ENCODE measurements around the gene AOAH.

Gene AOAH

GRCh38 chr7:36602934-36603887 is 121.1 kb downstream of the AOAH start:
- H3K9ac ChIP-seq (ENCODE audit: low read length), result no peak overlapping the region
- no peaks in the 10 kb centered on the region for H3K27me3 ChIP-seq (ENCODE audit: control insufficient read depth, insufficient read depth, low read length)
- no peak overlapping the region for H3K27ac ChIP-seq (ENCODE audit: low read length)
- H3K36me3 ChIP-seq (ENCODE audit: control insufficient read depth, low read depth, low read length), result no peaks in the 10 kb centered on the region
- no peak overlapping the region for H3K4me3 ChIP-seq (ENCODE audit: low read length)
- no peaks in the 10 kb centered on the region for H3K9me3 ChIP-seq (ENCODE audit: control insufficient read depth, low read depth, low read length)
- peaks cover 6% of the 10 kb centered on the region for H3K4me1 ChIP-seq (ENCODE audit: control insufficient read depth, low read depth, low read length)

- H3K4me1 ChIP-seq (ENCODE audit: control insufficient read depth, low read depth, low read length), result peaks cover 6% of the 10 kb centered on the region
- no peaks in the 10 kb centered on the region for H3K36me3 ChIP-seq (ENCODE audit: control insufficient read depth, low read depth, low read length)
- H3K27ac ChIP-seq (ENCODE audit: low read length), result no peak overlapping the region
- H3K27me3 ChIP-seq (ENCODE audit: control insufficient read depth, insufficient read depth, low read length), result no peaks in the 10 kb centered on the region
- no peak overlapping the region for H3K9ac ChIP-seq (ENCODE audit: low read length)
- H3K9me3 ChIP-seq (ENCODE audit: control insufficient read depth, low read depth, low read length), result no peaks in the 10 kb centered on the region
- H3K4me3 ChIP-seq (ENCODE audit: low read length), result no peak overlapping the region
Observed at GRCh38 chr7:36602511-36602910, 121.8 kb downstream of the AOAH start.

GRCh38 chr7:36601601-36602000 is 122.7 kb downstream of the AOAH start:
- H3K27me3 ChIP-seq (ENCODE audit: control insufficient read depth, insufficient read depth, low read length), result no peaks in the 10 kb centered on the region
- no peaks in the 10 kb centered on the region for H3K36me3 ChIP-seq (ENCODE audit: control insufficient read depth, low read depth, low read length)
- no peaks in the 10 kb centered on the region for H3K4me1 ChIP-seq (ENCODE audit: control insufficient read depth, low read depth, low read length)
- H3K27ac ChIP-seq (ENCODE audit: low read length), result no peak overlapping the region
- H3K4me3 ChIP-seq (ENCODE audit: low read length), result no peak overlapping the region
- H3K9me3 ChIP-seq (ENCODE audit: control insufficient read depth, low read depth, low read length), result no peaks in the 10 kb centered on the region
- H3K9ac ChIP-seq (ENCODE audit: low read length), result no peak overlapping the region

- no peaks in the 10 kb centered on the region for H3K4me1 ChIP-seq (ENCODE audit: control insufficient read depth, low read depth, low read length)
- no peak overlapping the region for H3K27ac ChIP-seq (ENCODE audit: low read length)
- H3K27me3 ChIP-seq (ENCODE audit: control insufficient read depth, insufficient read depth, low read length), result no peaks in the 10 kb centered on the region
- H3K9ac ChIP-seq (ENCODE audit: low read length), result no peak overlapping the region
- no peak overlapping the region for H3K4me3 ChIP-seq (ENCODE audit: low read length)
- no peaks in the 10 kb centered on the region for H3K36me3 ChIP-seq (ENCODE audit: control insufficient read depth, low read depth, low read length)
- no peaks in the 10 kb centered on the region for H3K9me3 ChIP-seq (ENCODE audit: control insufficient read depth, low read depth, low read length)
Observed at GRCh38 chr7:36600869-36601530, 123.3 kb downstream of the AOAH start.

GRCh38 chr7:36600314-36600682 is 124.0 kb downstream of the AOAH start:
- H3K36me3 ChIP-seq (ENCODE audit: control insufficient read depth, low read depth, low read length), result no peaks in the 10 kb centered on the region
- no peak overlapping the region for H3K27ac ChIP-seq (ENCODE audit: low read length)
- no peak overlapping the region for H3K4me3 ChIP-seq (ENCODE audit: low read length)
- no peaks in the 10 kb centered on the region for H3K9me3 ChIP-seq (ENCODE audit: control insufficient read depth, low read depth, low read length)
- H3K27me3 ChIP-seq (ENCODE audit: control insufficient read depth, insufficient read depth, low read length), result no peaks in the 10 kb centered on the region
- H3K4me1 ChIP-seq (ENCODE audit: control insufficient read depth, low read depth, low read length), result no peaks in the 10 kb centered on the region
- H3K9ac ChIP-seq (ENCODE audit: low read length), result no peak overlapping the region

- no peaks in the 10 kb centered on the region for H3K36me3 ChIP-seq (ENCODE audit: control insufficient read depth, low read depth, low read length)
- no peak overlapping the region for H3K9ac ChIP-seq (ENCODE audit: low read length)
- no peaks in the 10 kb centered on the region for H3K4me1 ChIP-seq (ENCODE audit: control insufficient read depth, low read depth, low read length)
- H3K27me3 ChIP-seq (ENCODE audit: control insufficient read depth, insufficient read depth, low read length), result no peaks in the 10 kb centered on the region
- H3K9me3 ChIP-seq (ENCODE audit: control insufficient read depth, low read depth, low read length), result no peaks in the 10 kb centered on the region
- H3K27ac ChIP-seq (ENCODE audit: low read length), result no peak overlapping the region
- H3K4me3 ChIP-seq (ENCODE audit: low read length), result no peak overlapping the region
Observed at GRCh38 chr7:36599645-36600313, 124.5 kb downstream of the AOAH start.

GRCh38 chr7:36598054-36598674 is 126.1 kb downstream of the AOAH start:
- Histone ChIP-seq H3K27ac (ENCODE audit: low read length) (no peak overlapping the region), H3K9me3 (ENCODE audit: control insufficient read depth, low read depth, low read length) (no peaks in the 10 kb centered on the region), H3K9ac (ENCODE audit: low read length) (no peak overlapping the region), H3K4me3 (ENCODE audit: low read length) (no peak overlapping the region), H3K36me3 (ENCODE audit: control insufficient read depth, low read depth, low read length) (no peaks in the 10 kb centered on the region), H3K27me3 (ENCODE audit: control insufficient read depth, insufficient read depth, low read length) (no peaks in the 10 kb centered on the region), H3K4me1 (ENCODE audit: control insufficient read depth, low read depth, low read length) (no peaks in the 10 kb centered on the region)

- no peaks in the 10 kb centered on the region for H3K4me1 ChIP-seq (ENCODE audit: control insufficient read depth, low read depth, low read length)
- no peaks in the 10 kb centered on the region for H3K36me3 ChIP-seq (ENCODE audit: control insufficient read depth, low read depth, low read length)
Observed at GRCh38 chr7:36597090-36597773, 127.1 kb downstream of the AOAH start.

GRCh38 chr7:36594445-36594844 is 129.8 kb downstream of the AOAH start:
- no peak overlapping the region for H3K4me3 ChIP-seq (ENCODE audit: low read length)
- no peaks in the 10 kb centered on the region for H3K27me3 ChIP-seq (ENCODE audit: control insufficient read depth, insufficient read depth, low read length)
- no peaks in the 10 kb centered on the region for H3K4me1 ChIP-seq (ENCODE audit: control insufficient read depth, low read depth, low read length)

More at GRCh38 chr7:36597090-36597773, 127.1 kb downstream of the AOAH start:
- H3K9ac ChIP-seq (ENCODE audit: low read length), result no peak overlapping the region
- H3K9me3 ChIP-seq (ENCODE audit: control insufficient read depth, low read depth, low read length), result no peaks in the 10 kb centered on the region
- H3K4me3 ChIP-seq (ENCODE audit: low read length), result no peak overlapping the region
- no peak overlapping the region for H3K27ac ChIP-seq (ENCODE audit: low read length)
- H3K27me3 ChIP-seq (ENCODE audit: control insufficient read depth, insufficient read depth, low read length), result no peaks in the 10 kb centered on the region

GRCh38 chr7:36591636-36592035 is 132.7 kb downstream of the AOAH start:
- Histone ChIP-seq H3K27ac (ENCODE audit: low read length) (no peak overlapping the region), H3K9me3 (ENCODE audit: control insufficient read depth, low read depth, low read length) (no peaks in the 10 kb centered on the region), H3K4me3 (ENCODE audit: low read length) (no peak overlapping the region), H3K4me1 (ENCODE audit: control insufficient read depth, low read depth, low read length) (no peaks in the 10 kb centered on the region), H3K27me3 (ENCODE audit: control insufficient read depth, insufficient read depth, low read length) (no peaks in the 10 kb centered on the region), H3K9ac (ENCODE audit: low read length) (no peak overlapping the region), H3K36me3 (ENCODE audit: control insufficient read depth, low read depth, low read length) (no peaks in the 10 kb centered on the region)

More at GRCh38 chr7:36594445-36594844, 129.8 kb downstream of the AOAH start:
- Histone ChIP-seq H3K27ac (ENCODE audit: low read length) (no peak overlapping the region), H3K9ac (ENCODE audit: low read length) (no peak overlapping the region), H3K36me3 (ENCODE audit: control insufficient read depth, low read depth, low read length) (no peaks in the 10 kb centered on the region), H3K9me3 (ENCODE audit: control insufficient read depth, low read depth, low read length) (no peaks in the 10 kb centered on the region)

- Histone ChIP-seq H3K27me3 (ENCODE audit: control insufficient read depth, insufficient read depth, low read length) (no peaks in the 10 kb centered on the region), H3K36me3 (ENCODE audit: control insufficient read depth, low read depth, low read length) (no peaks in the 10 kb centered on the region), H3K9me3 (ENCODE audit: control insufficient read depth, low read depth, low read length) (no peaks in the 10 kb centered on the region), H3K9ac (ENCODE audit: low read length) (no peak overlapping the region), H3K4me1 (ENCODE audit: control insufficient read depth, low read depth, low read length) (no peaks in the 10 kb centered on the region), H3K27ac (ENCODE audit: low read length) (no peak overlapping the region), H3K4me3 (ENCODE audit: low read length) (no peak overlapping the region)
Observed at GRCh38 chr7:36589391-36589790, 134.9 kb downstream of the AOAH start.

Measured in iPS-18a (cell line).